Astrocyte (in vitro differentiated cells and primary cell): Measurements from ENCODE around the gene DEPDC7.

Experiments
- EZH2 ChIP-seq: IDR thresholded peaks from 2 replicates; pipeline ENCODE4 v1.6.1; 2012; ENCODE audit warnings: mild to moderate bottlenecking, low read length, inconsistent platforms; ENCODE audit not compliant: insufficient read depth
- TF ChIP-seq, protein P1 (sequence below): IDR thresholded peaks from 2 replicates; pipeline ENCODE4 v1.5.1; 2011; ENCODE audit warnings: low read depth, mild to moderate bottlenecking, inconsistent platforms, low read length, moderate library complexity; ENCODE audit not compliant: insufficient read depth

- TF ChIP-seq, protein P1, sequence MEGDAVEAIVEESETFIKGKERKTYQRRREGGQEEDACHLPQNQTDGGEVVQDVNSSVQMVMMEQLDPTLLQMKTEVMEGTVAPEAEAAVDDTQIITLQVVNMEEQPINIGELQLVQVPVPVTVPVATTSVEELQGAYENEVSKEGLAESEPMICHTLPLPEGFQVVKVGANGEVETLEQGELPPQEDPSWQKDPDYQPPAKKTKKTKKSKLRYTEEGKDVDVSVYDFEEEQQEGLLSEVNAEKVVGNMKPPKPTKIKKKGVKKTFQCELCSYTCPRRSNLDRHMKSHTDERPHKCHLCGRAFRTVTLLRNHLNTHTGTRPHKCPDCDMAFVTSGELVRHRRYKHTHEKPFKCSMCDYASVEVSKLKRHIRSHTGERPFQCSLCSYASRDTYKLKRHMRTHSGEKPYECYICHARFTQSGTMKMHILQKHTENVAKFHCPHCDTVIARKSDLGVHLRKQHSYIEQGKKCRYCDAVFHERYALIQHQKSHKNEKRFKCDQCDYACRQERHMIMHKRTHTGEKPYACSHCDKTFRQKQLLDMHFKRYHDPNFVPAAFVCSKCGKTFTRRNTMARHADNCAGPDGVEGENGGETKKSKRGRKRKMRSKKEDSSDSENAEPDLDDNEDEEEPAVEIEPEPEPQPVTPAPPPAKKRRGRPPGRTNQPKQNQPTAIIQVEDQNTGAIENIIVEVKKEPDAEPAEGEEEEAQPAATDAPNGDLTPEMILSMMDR, result no peak
- TF ChIP-seq EZH2, result no peak
Observed at GRCh38 chr11:33064866-33065265, 49.2 kb downstream of the DEPDC7 start.
